PC-3 (cell line): Measurements from ENCODE around the gene CDH4.

Experiments
- EZH2 ChIP-seq: fragments of 300-600 bp; sonication (generic); IDR thresholded peaks from one replicate; pipeline ENCODE4 v1.6.1; 2017; ENCODE audit warnings: antibody characterized with exemption, mild to moderate bottlenecking, low read length; ENCODE audit not compliant: unreplicated experiment
- EZH2phosphoT487 ChIP-seq: fragments of 300-600 bp; sonication (generic); IDR thresholded peaks from 2 replicates; pipeline ENCODE4 v1.6.1; 2018; ENCODE audit warnings: mild to moderate bottlenecking, antibody characterized with exemption, low read length, borderline replicate concordance
- TF ChIP-seq, protein P1 (sequence below): fragments of 300-600 bp; sonication (generic); conservative IDR thresholded peaks from 2 replicates; pipeline ENCODE4 v1.5.1; 2017; ENCODE audit warnings: antibody characterized with exemption, low read depth, mild to moderate bottlenecking, low read length

DNA sequence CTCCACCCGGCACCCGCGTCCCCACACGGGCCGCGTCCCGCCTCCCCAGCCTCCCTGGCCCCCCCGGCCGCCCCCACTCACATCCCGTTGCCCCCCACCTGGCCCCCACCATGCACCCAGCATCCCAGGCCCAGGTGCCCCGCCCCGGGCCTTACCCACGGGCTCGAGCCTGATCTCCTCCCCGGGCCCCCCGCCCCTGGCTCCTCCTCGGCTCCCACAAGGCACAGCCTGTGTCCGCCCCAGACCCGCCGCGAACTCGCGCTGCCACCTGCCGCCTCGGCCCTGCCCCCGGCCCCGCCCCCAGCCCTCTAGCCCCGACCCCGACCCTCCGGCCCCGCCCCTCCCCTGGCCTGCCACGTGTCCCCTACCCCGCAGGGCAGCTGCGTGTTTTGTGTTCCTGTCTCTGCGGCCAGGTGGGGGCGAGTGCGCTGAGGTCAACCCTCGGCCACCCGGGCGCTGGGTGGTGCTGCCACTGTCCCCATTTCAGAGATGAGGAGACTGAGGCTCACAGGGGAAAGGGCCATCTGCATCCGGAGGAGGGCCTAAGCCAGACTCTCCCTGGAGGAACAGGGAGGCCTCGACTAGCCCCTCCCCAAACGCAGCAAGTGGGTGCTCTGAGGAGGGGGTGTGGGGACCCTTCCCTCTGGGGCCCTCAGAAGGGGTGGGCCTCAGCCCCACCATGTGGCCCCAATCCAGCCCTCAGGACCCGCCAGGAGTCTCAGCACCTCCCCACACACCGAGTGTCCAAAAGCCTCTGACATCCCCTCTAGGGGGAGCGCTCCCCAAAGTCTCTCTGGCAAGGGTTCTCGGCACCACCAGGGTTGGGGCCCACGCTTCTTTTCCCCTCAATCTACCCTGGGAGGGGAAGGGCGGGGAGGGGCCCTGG lies 713.8 kb downstream of the CDH4 start:
- TF ChIP-seq, protein P1, sequence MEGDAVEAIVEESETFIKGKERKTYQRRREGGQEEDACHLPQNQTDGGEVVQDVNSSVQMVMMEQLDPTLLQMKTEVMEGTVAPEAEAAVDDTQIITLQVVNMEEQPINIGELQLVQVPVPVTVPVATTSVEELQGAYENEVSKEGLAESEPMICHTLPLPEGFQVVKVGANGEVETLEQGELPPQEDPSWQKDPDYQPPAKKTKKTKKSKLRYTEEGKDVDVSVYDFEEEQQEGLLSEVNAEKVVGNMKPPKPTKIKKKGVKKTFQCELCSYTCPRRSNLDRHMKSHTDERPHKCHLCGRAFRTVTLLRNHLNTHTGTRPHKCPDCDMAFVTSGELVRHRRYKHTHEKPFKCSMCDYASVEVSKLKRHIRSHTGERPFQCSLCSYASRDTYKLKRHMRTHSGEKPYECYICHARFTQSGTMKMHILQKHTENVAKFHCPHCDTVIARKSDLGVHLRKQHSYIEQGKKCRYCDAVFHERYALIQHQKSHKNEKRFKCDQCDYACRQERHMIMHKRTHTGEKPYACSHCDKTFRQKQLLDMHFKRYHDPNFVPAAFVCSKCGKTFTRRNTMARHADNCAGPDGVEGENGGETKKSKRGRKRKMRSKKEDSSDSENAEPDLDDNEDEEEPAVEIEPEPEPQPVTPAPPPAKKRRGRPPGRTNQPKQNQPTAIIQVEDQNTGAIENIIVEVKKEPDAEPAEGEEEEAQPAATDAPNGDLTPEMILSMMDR: no peak; the same call in 1 of the 2 replicates
- TF ChIP-seq EZH2 (no peak), EZH2phosphoT487 (no peak)
